IMR-90 (cell line): ENCODE results near the gene GDF9. TPM values are rescaled to one million over a fixed set of nuclear protein-coding genes. Genes with fewer than 3 reads are reported as not detected.

Experiments
- ATAC-seq: fragments of 200-7000 bp; cut with Tn5 transposase; 2 replicates; pipeline ENCODE4 v1.9.1; 2020; ENCODE audit warnings: low read depth, mild to moderate bottlenecking, moderate library complexity
- BruUV-seq: library from RNA; stranded (reverse); fragments of 400-500 nt; replicated peaks from 2 replicates; lab custom pipeline; 2021; lab: Mats Ljungman, UMichigan
- CTCF ChIA-PET: fragments of 300-600 bp; formaldehyde crosslinking; extraction: SDS; loops from one replicate; lab custom pipeline; 2021; ENCODE audit warnings: antibody characterized with exemption; lab: Yijun Ruan, JAX
- POLR2A ChIA-PET: fragments of 300-600 bp; sonication (Branson Sonifier 250); formaldehyde crosslinking; loops from one replicate; lab custom pipeline; 2022; ENCODE audit warnings: antibody characterized with exemption; ENCODE audit not compliant: unreplicated experiment; lab: Charles Lee
- DNase-seq: peaks from one replicate; pipeline ENCODE4 v3.0.0; 2013
- H2AFZ ChIP-seq: replicated peaks from 2 replicates; pipeline ENCODE3; 2013; ENCODE audit warnings: low read length, mild to moderate bottlenecking; ENCODE audit not compliant: poor library complexity
- H2AK5ac ChIP-seq: 2 replicates; pipeline ENCODE4 v1.6.1; 2013; ENCODE audit warnings: low read depth, low read length, inconsistent platforms
- H2AK9ac ChIP-seq: replicated peaks from 2 replicates; pipeline ENCODE3; 2013; ENCODE audit warnings: mild to moderate bottlenecking, low read depth, low read length, moderate library complexity; ENCODE audit not compliant: poor library complexity
- H2BK120ac ChIP-seq: 2 replicates; pipeline ENCODE4 v1.6.1; 2013; ENCODE audit warnings: low read depth, low read length, inconsistent platforms
- H2BK15ac ChIP-seq: 3 replicates; pipeline ENCODE4 v1.6.1; 2013; ENCODE audit warnings: low read depth, low read length, inconsistent platforms
- H2BK20ac ChIP-seq: 2 replicates; pipeline ENCODE4 v1.6.1; 2013; ENCODE audit warnings: low read depth, mild to moderate bottlenecking, inconsistent platforms, low read length, moderate library complexity
- H2BK5ac ChIP-seq: 2 replicates; pipeline ENCODE4 v1.6.1; 2013; ENCODE audit warnings: mild to moderate bottlenecking, low read depth, low read length, inconsistent platforms; ENCODE audit not compliant: poor library complexity, severe bottlenecking
- H3K14ac ChIP-seq: replicated peaks from 2 replicates; pipeline ENCODE4 v1.6.1; 2013; ENCODE audit warnings: low read depth, low read length, inconsistent platforms
- H3K18ac ChIP-seq: 2 replicates; pipeline ENCODE4 v1.6.1; 2013; ENCODE audit warnings: low read depth, low read length, control low read depth
- H3K23ac ChIP-seq: 2 replicates; pipeline ENCODE4 v1.6.1; 2013; ENCODE audit warnings: low read depth, low read length, inconsistent platforms
- H3K27ac ChIP-seq: 2 replicates; pipeline ENCODE4 v1.5.1; 2013; ENCODE audit warnings: mild to moderate bottlenecking, control low read depth, low read length; ENCODE audit not compliant: insufficient read depth
- H3K27me3 ChIP-seq: 2 replicates; pipeline ENCODE4 v1.6.1; 2013; ENCODE audit warnings: low read length; ENCODE audit not compliant: control insufficient read depth, insufficient read depth
- H3K36me3 ChIP-seq: 2 replicates; pipeline ENCODE4 v1.6.1; 2013; ENCODE audit warnings: low read length, mixed read lengths; ENCODE audit not compliant: control insufficient read depth, insufficient read depth
- H3K4ac ChIP-seq: 2 replicates; pipeline ENCODE4 v1.6.1; 2013; ENCODE audit warnings: low read depth, low read length, inconsistent platforms
- H3K4me1 ChIP-seq: 2 replicates; pipeline ENCODE4 v1.6.1; 2013; ENCODE audit warnings: low read length, mixed read lengths; ENCODE audit not compliant: control insufficient read depth, insufficient read depth
- H3K4me2 ChIP-seq: 2 replicates; pipeline ENCODE4 v1.6.1; 2013; ENCODE audit warnings: low read depth, mild to moderate bottlenecking, control low read depth, low read length, moderate library complexity
- H3K4me3 ChIP-seq: 2 replicates; pipeline ENCODE4 v1.5.1; 2013; ENCODE audit warnings: low read depth, mild to moderate bottlenecking, control low read depth, low read length, moderate library complexity; ENCODE audit not compliant: insufficient read depth
- H3K56ac ChIP-seq: 2 replicates; pipeline ENCODE4 v1.6.1; 2013; ENCODE audit warnings: low read length, inconsistent platforms; ENCODE audit not compliant: insufficient read depth; ENCODE audit errors: extremely low read depth
- H3K79me1 ChIP-seq, 2 experiments: 2 replicates each; pipeline ENCODE4 v1.6.1; 2013; ENCODE audit warnings: low read length in 2 of 2, inconsistent platforms in 1 of 2, low read depth in 1 of 2
- H3K9ac ChIP-seq: 2 replicates; pipeline ENCODE4 v1.6.1; 2013; ENCODE audit warnings: low read depth, low read length, control low read depth
- H3K9me1 ChIP-seq: 2 replicates; pipeline ENCODE4 v1.6.1; 2013; ENCODE audit warnings: low read length, inconsistent platforms; ENCODE audit not compliant: insufficient read depth
- H3K9me3 ChIP-seq: 2 replicates; pipeline ENCODE4 v1.6.1; 2013; ENCODE audit warnings: low read length; ENCODE audit not compliant: control insufficient read depth, insufficient read depth
- H4K20me1 ChIP-seq: 2 replicates; pipeline ENCODE4 v1.6.1; 2013; ENCODE audit warnings: low read length, inconsistent platforms; ENCODE audit not compliant: insufficient read depth
- H4K5ac ChIP-seq: 2 replicates; pipeline ENCODE4 v1.6.1; 2013; ENCODE audit warnings: mild to moderate bottlenecking, low read depth, low read length, control low read depth
- H4K8ac ChIP-seq, 2 experiments: 2 replicates each; pipeline ENCODE4 v1.6.1; 2013; ENCODE audit warnings: low read depth in 2 of 2, low read length in 2 of 2, control low read depth in 1 of 2, inconsistent platforms in 1 of 2
- H4K91ac ChIP-seq: 2 replicates; pipeline ENCODE4 v1.6.1; 2013; ENCODE audit warnings: low read depth, low read length, inconsistent platforms; ENCODE audit not compliant: insufficient read depth
- BHLHE40 ChIP-seq: fragments of 150-350 bp; IDR thresholded peaks from 2 replicates; pipeline ENCODE4 v1.6.1; 2016; ENCODE audit warnings: mild to moderate bottlenecking, low read depth, low read length
- CEBPB ChIP-seq: IDR thresholded peaks from 2 replicates; pipeline ENCODE4 v1.6.1; 2012; ENCODE audit warnings: low read depth, low read length, improper control_type of control experiment
- CHD1 ChIP-seq: IDR thresholded peaks from 2 replicates; pipeline ENCODE4 v1.6.1; 2012; ENCODE audit warnings: low read depth, low read length, improper control_type of control experiment
- ELK1 ChIP-seq: fragments of 150-350 bp; IDR thresholded peaks from 2 replicates; pipeline ENCODE4 v1.6.1; 2016; ENCODE audit warnings: low read depth, mild to moderate bottlenecking, low read length, moderate library complexity, borderline replicate concordance
- FOS ChIP-seq: fragments of 150-350 bp; IDR thresholded peaks from 2 replicates; pipeline ENCODE4 v1.6.1; 2016; ENCODE audit warnings: low read depth, low read length
- MAZ ChIP-seq: IDR thresholded peaks from 2 replicates; pipeline ENCODE4 v1.6.1; 2012; ENCODE audit warnings: low read depth, mild to moderate bottlenecking, low read length, improper control_type of control experiment, moderate library complexity, borderline replicate concordance
- MXI1 ChIP-seq: IDR thresholded peaks from 2 replicates; pipeline ENCODE4 v1.6.1; 2012; ENCODE audit warnings: low read depth, mild to moderate bottlenecking, low read length, moderate library complexity, borderline replicate concordance
- NFE2L2 ChIP-seq: fragments of 150-350 bp; IDR thresholded peaks from 2 replicates; pipeline ENCODE4 v1.6.1; 2016; ENCODE audit warnings: low read depth, mild to moderate bottlenecking, low read length
- POLR2A ChIP-seq: IDR thresholded peaks from 2 replicates; pipeline ENCODE4 v1.6.1; 2012; ENCODE audit warnings: mild to moderate bottlenecking, low read depth, low read length
- RAD21 ChIP-seq: IDR thresholded peaks from 2 replicates; pipeline ENCODE4 v1.6.1; 2012; ENCODE audit warnings: low read length, improper control_type of control experiment
- RCOR1 ChIP-seq: IDR thresholded peaks from 2 replicates; pipeline ENCODE4 v1.6.1; 2012; ENCODE audit warnings: mild to moderate bottlenecking, low read length, improper control_type of control experiment; ENCODE audit not compliant: insufficient replicate concordance
- RFX5 ChIP-seq: IDR thresholded peaks from 2 replicates; pipeline ENCODE4 v1.8.0; 2012; ENCODE audit warnings: low read depth, mild to moderate bottlenecking, low read length, moderate library complexity
- SMC3 ChIP-seq: fragments of 150-350 bp; IDR thresholded peaks from 2 replicates; pipeline ENCODE4 v1.6.1; 2016; ENCODE audit warnings: low read depth, mild to moderate bottlenecking, antibody characterized with exemption, low read length, moderate library complexity
- WGBS, 2 experiments: methylation state at CpG; one replicate each; pipeline versions ENCODE4 v1.1.5 to v1.1.7; 2013; ENCODE audit warnings: missing lambda C conversion rate in 2 of 2; ENCODE audit not compliant: insufficient read length in 1 of 2; ENCODE audit errors: extremely low coverage in 2 of 2; 5-methylcytosine and 5-hydroxymethylcytosine counted together
- dilution Hi-C: fragments of 300-500 bp; cut with HindIII; formaldehyde crosslinking; loops from one replicate; pipeline ENCODE4 v1.14.3; 2018; ENCODE audit warnings: low sequenced_read_pairs; ENCODE audit not compliant: unreplicated experiment
- in situ Hi-C: fragments of 300-500 bp; cut with MboI; formaldehyde crosslinking; loops from 3 replicates; pipeline ENCODE4 v1.14.3; 2019; ENCODE audit warnings: low sequenced_read_pairs, inconsistent platforms, mixed read lengths
- intact Hi-C: fragments of 100-400 bp; cut with micrococcal nuclease; formaldehyde crosslinking; loops from 2 replicates; pipeline ENCODE4 v1.10.0; 2022
- polyA plus RNA-seq, 3 experiments: library from polyadenylated mRNA; depleted of rRNA; stranded (reverse); fragments of >200 nt; gene quantifications; 2 replicates each; pipeline ENCODE4 v1.2.3, GENCODE V29; 2012; ENCODE audit warnings: low replicate concordance in 1 of 3
- total RNA-seq: library from RNA; depleted of rRNA; stranded (reverse); fragments of >200 nt; gene quantifications from 2 replicates; pipeline ENCODE4 v1.2.3, GENCODE V29; 2012
- TF ChIP-seq, protein P1 (sequence below): fragments of 150-350 bp; IDR thresholded peaks from 2 replicates; pipeline ENCODE4 v1.6.1; 2017; ENCODE audit warnings: mild to moderate bottlenecking, antibody characterized with exemption, low read length, low read depth
- TF ChIP-seq, protein P2 (sequence below): conservative IDR thresholded peaks from 2 replicates; pipeline ENCODE4 v1.5.1; 2012; ENCODE audit warnings: mild to moderate bottlenecking, low read depth, low read length, improper control_type of control experiment

Gene GDF9
- total and polyA plus RNA-seq, 2 of the 4 experiments (the other 2 are of a cell fraction), result 0.18 to 0.21 TPM

GRCh38 chr5:132837868-132838267 is 28.4 kb downstream of the GDF9 start:
- Histone ChIP-seq H3K4ac (no peak overlapping the region), H3K9ac (no peak overlapping the region), H3K23ac (no peak overlapping the region), H4K91ac (no peak overlapping the region), H4K20me1 (no peaks in the 10 kb centered on the region), H3K18ac (no peak overlapping the region), H3K27ac (no peak overlapping the region), H2AFZ (peak overlapping the region; percentile 38), H3K27me3 (no peaks in the 10 kb centered on the region), H2BK15ac (no peak overlapping the region), H3K36me3 (no peaks in the 10 kb centered on the region), H4K8ac (no peak overlapping the region), H3K4me2 (no peak overlapping the region), H3K56ac (no peak overlapping the region), H3K9me3 (no peaks in the 10 kb centered on the region), H2BK120ac (no peak overlapping the region), H3K9me1 (peaks cover 7% of the 10 kb centered on the region), H4K5ac (no peak overlapping the region), H2AK9ac (no peak overlapping the region), H2AK5ac (0 out of 2 replicates have a peak overlapping the region, but pooled peaks have one; percentile 9), H3K4me1 (peaks cover 19% of the 10 kb centered on the region), H2BK5ac (no peak overlapping the region), H3K4me3 (no peak overlapping the region), H3K79me1 (no peaks in the 10 kb centered on the region), H2BK20ac (no peak overlapping the region), H3K14ac (no peak overlapping the region)
- WGBS, 2 experiments, result no CpG with 5 or more reads among the region's 2 CpGs
- intact Hi-C loops, result no loop called here
- POLR2A ChIA-PET, result no interaction called here
- no peak for TF ChIP-seq SMC3
- no peak for TF ChIP-seq NFE2L2
- TF ChIP-seq MXI1, result no peak
- TF ChIP-seq FOS, result no peak
- no peak for TF ChIP-seq RFX5
- TF ChIP-seq MAZ, result no peak
- no peak for TF ChIP-seq ELK1
- TF ChIP-seq, protein P1, sequence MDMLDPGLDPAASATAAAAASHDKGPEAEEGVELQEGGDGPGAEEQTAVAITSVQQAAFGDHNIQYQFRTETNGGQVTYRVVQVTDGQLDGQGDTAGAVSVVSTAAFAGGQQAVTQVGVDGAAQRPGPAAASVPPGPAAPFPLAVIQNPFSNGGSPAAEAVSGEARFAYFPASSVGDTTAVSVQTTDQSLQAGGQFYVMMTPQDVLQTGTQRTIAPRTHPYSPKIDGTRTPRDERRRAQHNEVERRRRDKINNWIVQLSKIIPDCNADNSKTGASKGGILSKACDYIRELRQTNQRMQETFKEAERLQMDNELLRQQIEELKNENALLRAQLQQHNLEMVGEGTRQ, result no peak
- TF ChIP-seq, protein P2, sequence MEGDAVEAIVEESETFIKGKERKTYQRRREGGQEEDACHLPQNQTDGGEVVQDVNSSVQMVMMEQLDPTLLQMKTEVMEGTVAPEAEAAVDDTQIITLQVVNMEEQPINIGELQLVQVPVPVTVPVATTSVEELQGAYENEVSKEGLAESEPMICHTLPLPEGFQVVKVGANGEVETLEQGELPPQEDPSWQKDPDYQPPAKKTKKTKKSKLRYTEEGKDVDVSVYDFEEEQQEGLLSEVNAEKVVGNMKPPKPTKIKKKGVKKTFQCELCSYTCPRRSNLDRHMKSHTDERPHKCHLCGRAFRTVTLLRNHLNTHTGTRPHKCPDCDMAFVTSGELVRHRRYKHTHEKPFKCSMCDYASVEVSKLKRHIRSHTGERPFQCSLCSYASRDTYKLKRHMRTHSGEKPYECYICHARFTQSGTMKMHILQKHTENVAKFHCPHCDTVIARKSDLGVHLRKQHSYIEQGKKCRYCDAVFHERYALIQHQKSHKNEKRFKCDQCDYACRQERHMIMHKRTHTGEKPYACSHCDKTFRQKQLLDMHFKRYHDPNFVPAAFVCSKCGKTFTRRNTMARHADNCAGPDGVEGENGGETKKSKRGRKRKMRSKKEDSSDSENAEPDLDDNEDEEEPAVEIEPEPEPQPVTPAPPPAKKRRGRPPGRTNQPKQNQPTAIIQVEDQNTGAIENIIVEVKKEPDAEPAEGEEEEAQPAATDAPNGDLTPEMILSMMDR, result no peak
- no peak for TF ChIP-seq RAD21
- TF ChIP-seq POLR2A, result no peak
- TF ChIP-seq BHLHE40, result no peak
- TF ChIP-seq CEBPB, result no peak
- TF ChIP-seq CHD1, result no peak
- TF ChIP-seq RCOR1, result no peak
- dilution Hi-C loops, result no loop called here
- DNase-seq, result no peak
- CTCF ChIA-PET, result interaction anchor here (0.8 kb wide), 1 partner anchor 155 kb away, joined by 4 read pairs; no protein-coding TSS in a partner anchor
- in situ Hi-C loops, result no loop called here
- no TSS peak for BruUV-seq
- ATAC-seq, result no peak
